SKM-1 (cell line): ENCODE measurements around the gene SETD1B.
"Not testable (repeated sequence)": the region's sequence is repeated elsewhere in the genome, so short reads cannot be mapped to it uniquely, and the experiment has no call there.

Experiments
- DNase-seq: peaks from one replicate; lab custom pipeline; 2025; ENCODE audit not compliant: unreplicated experiment; lab: John Stamatoyannopoulos, UW

The SETD1B gene

DNA sequence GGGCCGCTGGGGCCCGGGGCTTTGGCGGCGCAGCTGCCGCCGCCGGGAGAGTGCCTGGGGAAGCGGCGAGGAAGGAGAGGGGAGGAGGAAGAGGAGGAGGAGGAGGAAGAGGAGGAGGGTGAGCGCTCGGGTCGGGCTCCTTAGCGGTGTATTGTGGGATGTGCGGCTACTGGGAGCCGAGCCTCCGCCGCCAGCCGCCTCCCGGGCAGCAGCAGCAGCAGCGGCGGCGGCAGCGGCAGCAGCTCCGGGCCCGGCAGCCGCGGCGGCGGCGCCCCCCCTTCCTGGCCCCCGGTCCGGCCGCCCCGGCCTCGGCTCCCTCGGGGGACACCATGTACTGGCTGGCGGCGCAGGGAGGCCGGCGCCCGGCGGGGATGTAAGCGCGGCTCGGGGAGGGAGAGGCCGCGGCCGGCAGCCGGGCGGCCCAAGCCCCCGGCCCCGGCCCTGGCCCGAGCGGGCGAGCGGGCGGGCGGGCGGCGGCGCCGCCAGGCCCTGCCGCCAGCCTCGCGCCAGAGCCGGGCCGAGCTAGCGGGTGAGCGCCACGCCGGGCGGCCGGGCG lies at the start of gene SETD1B:
TSS of gene SETD1B (plus strand) at position 149 of the 556 bp plus-strand sequence. CDS start 729 bp downstream, outside the sequence.
- DNase-seq: peak; percentile 53

GRCh38 chr12:121754836-121755235 lies 49.0 kb upstream of the SETD1B start:
- DNase-seq: no peak

GRCh38 chr12:121755591-121755990 lies 48.2 kb upstream of the SETD1B start:
- no peak for DNase-seq

- not testable (repeated sequence) for DNase-seq
Measured at GRCh38 chr12:121758536-121758935, 45.3 kb upstream of the SETD1B start.

DNA sequence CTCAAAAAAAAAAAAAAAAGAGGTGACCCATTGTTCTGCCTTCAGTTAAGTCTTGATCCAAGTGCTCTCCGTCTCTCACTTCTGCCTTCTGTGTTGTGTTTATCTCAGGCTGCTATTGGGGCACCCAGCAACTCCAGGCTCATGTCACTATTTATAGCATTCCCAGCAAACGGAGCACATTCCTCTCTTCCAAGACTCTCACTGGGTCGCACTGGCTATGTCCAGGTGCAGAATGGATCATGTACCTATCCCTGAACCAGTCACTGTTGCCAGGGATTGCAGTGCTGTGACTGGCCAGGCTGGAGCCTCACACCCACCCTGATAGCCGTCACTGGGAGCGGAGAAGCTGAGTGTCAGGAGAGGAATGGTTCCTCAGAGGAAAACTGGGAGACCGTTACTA lies 41.5 kb upstream of the SETD1B start:
- no peak for DNase-seq

DNA sequence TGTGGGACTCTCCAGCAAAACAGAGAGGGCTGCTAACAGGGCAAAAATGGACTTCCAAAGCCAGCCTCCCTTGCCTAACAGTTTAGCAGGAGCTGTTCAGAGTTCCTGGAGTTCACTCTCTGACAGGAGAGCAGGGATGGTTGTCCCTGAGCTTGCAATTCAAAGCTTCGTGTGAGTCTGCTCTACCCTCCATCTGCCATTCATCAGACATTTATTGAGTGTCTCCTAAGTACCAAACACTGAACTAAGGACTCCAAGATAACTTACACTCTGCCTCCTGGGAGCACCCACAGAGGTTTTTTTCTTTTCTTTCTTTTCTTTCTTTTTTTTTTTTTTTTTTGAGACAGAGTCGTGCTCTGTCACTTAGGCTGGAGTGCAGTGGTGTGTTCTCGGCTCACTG lies 39.0 kb upstream of the SETD1B start:
- no peak for DNase-seq

GRCh38 chr12:121765573-121765972 lies 38.2 kb upstream of the SETD1B start:
- no peak for DNase-seq

GRCh38 chr12:121766290-121767039 lies 37.3 kb upstream of the SETD1B start:
- DNase-seq: no peak

DNA sequence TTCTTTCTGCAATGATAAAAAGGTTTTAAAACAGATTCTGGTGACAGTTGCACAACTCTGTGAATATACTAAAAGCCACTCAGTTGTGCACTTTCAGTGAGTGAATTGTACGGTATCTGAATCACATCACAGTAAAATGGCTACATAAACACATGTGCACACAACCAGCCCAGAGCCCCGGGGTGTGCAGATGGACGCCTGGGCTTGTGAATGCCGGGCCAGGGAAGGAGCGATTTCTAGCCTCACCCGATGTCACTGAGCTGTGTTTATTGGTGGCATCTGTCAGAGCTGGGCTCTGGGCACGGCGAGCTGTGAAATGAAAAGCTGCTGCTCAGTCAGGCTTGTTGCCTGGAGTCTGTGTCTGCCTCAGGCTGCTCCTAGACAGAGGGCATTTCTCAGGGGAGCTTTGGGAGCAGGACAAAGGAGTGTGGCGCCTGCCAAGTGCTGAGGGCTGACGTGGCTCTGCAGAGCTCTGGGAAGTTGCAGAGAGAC lies 36.2 kb upstream of the SETD1B start:
- DNase-seq: no peak

GRCh38 chr12:121769297-121769830 lies 34.4 kb upstream of the SETD1B start:
- DNase-seq: no peak

DNA sequence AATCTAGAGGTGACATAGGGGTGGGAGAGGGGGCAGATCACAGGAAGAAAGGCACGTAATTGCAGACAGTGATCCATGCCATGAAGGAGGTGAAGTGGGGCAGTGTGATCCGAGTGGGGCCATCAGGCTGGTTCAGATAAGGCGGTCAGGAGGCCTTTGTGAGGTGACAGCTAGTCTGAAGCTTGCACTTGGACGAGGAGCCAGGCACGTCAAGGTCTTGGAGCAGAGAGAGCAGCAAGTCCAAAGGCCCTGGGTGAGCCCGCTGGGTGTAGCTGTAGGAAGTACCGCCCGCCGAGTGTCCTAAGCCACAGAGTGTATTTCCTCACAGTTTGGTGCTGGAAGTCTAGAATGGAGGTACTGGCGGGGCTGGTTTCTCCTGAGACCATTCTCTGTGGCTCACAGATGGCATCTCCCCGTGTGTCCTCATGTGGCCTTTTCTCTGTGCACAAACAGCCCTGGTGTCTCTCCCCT lies 33.9 kb upstream of the SETD1B start:
- DNase-seq: no peak

DNA sequence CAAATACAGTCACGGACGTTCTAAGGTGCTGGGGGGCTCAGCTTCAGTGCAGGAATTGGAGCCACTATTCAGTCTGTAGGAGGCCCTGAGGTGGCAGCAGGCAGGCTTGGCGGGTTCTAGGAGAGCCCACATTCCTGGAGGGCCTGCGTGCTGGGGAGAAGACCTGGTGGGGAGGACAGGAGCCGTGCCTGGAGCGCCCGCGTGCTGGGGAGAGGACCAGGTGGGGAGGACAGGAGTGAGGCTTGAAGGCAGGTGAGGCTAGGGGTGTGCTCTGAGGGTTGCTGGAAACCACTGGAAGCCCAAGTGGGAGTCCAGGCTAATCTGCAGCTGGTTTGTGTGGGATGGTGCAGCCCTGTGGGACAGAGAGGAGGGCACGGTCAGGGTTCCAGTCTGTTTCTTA lies 33.4 kb upstream of the SETD1B start:
- DNase-seq: no peak

DNA sequence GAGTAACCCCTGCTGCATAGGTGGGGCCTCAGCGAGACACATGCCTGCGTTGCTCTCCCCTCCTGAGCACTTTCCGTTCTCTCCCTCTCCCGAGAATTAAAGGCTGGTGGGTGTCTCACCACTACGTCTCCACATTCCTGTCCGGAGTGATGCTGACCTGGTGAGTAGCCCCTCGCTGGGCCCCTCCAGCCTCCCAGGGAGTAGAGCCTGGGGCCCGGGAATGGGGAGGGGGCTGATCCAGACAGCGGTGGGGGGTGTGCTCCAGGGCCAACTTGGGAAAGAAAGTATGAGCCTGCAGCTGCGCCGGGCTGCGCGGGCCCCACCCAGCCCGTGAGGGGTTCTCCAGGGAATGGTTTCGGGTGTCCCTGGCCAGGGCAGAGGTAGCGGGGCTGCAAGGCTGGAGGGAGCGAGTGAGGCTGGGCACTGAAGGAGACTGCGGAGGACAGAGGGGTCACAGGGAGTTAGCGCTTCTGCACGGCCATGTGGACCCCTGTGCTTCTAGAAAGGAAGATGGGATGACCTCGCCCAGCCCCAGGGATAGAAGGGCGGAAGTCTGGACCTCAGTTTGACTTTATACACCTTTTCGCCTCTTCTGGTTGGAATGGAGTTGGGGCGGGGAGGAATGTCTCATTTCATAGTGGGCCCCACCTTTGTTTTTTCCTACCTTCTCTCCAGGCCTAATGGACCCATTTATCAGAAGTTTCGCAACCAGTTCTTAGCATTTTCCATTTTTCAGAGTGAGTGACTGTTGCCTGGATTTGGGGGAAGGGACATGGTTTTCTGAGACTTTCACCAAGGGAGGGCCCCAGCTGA lies 32.8 kb upstream of the SETD1B start:
- no peak for DNase-seq

DNA sequence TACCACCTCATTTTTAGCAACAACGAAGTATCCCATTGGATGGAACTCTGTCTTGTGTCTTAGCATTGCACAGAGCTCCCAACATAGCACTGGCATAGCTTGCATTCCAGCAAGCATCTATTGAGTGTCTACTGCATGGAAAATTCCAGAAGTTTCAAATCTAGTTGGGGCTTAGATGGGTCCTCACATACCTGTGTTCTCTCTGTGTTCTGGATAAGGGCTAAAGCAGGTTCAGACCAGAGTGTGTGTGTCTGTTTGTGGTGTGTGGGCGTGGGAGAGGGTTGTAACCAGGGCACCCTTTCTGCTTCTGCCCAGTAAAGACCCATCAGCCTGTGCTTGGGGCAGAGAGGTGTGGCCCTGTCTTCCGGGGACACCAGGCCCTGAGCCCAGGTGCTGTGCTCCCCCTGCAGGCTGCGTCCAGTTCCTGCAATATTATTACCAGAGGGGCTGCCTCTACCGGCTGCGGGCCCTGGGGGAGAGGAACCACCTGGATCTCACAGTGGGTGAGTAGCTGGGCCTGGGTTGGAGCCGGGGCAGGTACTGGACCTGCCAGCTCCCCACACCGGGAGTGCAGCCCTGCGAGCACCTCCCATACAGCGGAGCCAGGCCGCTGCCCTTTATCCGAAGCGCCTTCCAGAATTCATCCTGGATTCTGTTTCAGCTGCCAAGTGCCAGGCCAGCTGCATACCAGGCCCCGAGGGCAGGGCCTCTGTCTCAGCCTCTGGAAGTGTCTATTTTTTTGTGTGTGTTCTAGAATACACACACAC lies 30.6 kb upstream of the SETD1B start:
- DNase-seq: peak; percentile 5

DNA sequence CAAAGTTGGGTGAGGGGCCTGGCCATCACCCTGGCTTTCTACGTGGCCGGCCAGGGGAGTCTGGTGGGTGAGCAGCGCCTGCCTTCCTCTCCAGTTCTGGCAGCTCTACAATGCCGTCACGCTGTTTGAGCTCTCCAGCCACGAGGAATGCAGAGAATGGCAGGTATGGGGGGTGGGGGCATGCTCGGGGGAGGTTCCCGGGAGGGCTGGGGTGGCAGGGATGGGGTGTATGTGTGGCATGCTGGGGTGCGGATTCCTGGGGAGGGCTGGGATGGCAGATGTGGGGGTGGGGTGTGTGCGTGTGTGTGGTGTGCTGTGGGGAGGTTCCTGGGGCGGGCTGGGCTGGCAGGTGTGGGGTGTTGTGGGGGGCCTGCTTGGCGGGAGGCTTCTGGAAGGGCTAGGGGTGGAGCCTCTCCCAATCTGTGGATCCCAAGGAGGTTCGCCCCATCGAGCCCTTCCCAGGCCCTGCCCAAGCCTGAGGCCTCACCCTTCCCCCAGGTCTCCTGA lies 28.8 kb upstream of the SETD1B start:
- DNase-seq: no peak

DNA sequence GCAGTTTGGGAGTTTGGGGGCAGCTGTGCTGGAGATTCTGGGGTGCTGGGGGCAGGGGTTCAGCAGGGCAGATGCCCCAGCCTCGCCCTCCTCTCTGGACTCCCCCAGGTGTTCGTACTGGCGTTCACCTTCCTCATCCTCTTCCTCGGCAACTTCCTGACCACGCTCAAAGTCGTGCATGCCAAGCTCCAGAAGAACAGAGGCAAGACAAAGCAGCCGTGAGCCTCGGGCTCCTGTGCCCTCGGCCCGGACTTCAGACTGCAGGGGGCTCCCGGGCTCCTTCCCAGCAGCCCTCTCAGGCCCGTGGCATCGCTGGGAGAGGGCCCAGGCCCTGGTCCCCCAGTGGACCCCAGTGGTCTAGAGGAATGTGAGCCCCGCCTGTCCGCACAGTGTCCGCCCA lies 28.3 kb upstream of the SETD1B start:
- DNase-seq: no peak

GRCh38 chr12:121776190-121777098 lies 27.4 kb upstream of the SETD1B start:
- peak; percentile 26 for DNase-seq

DNA sequence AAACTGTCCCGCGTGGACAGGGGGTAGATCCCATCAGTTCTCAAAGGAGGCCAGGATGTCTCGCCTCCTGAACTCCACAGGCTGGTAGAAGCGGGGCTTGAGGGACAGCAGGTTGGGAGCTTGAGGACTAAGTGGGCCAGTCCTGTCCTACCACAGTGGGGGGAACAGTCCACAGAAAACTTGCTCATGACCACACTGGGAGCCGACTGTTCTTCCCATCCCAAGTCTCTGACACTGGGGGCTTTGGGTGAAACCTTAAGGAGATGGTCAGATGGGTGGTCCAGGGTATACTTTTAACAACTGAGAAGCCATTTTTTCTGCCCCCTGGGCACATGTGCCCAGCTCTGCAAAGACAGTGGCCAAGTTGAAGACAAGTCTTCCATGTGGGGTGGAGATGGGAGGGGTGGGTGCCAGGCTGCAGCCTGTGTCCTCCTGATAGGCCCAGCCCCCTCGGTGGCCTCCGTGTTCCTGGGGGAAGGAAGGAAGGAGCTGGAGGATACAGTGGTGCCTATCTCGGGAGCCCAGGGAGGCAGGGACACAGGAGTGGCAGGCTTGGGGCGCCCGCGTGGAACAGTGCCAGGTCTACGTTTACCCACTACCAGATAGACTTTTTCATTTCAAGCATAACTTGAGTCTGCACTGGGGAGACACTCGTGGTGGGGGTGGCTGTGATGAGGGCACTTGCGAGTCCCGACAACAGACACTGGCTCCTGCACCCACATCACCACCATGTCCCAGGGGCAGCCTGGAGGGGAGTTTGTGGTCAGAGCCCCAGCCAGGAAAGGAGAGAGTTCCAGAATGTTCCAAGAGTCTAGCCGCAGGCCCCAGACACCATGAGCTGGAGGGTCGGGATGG lies 25.0 kb upstream of the SETD1B start:
- DNase-seq: no peak
